Stimulated activated CD4-positive, alpha-beta T cell treated with anti-CD3 and anti-CD28 coated beads, Interleukin-15, amount 100 ng/mL, for 48 hours (primary cell): ENCODE results near the gene CCL23.
"Not testable (repeated sequence)": the region's sequence is repeated elsewhere in the genome, so short reads cannot be mapped to it uniquely, and the experiment has no call there.

Experiments
- DNase-seq, 2 donors: peaks; one replicate each; pipeline ENCODE4 v3.0.0-alpha.2; 2020; ENCODE audit warnings: low read depth in 2 of 2

Gene CCL23

DNA sequence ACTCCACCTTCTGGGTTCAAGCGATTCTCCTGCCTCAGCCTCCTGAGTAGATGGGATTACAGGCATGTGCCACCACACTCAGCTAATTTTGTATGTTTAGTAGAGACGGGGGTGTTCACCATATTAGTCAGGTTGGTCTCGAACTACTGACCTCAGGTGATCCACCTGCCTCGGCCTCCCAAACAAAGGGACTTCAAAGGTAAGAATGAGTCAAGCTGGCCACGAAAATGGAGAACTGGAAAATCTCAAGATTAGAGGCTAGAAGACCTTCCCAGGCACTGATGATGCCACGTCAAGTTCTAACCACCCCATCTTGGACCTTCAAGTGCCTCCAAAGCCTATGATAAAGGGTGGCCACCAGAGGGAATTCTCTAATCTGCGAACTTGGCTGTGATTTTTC, 15.1 kb downstream of the CCL23 start:
- DNase-seq = no peak

DNA sequence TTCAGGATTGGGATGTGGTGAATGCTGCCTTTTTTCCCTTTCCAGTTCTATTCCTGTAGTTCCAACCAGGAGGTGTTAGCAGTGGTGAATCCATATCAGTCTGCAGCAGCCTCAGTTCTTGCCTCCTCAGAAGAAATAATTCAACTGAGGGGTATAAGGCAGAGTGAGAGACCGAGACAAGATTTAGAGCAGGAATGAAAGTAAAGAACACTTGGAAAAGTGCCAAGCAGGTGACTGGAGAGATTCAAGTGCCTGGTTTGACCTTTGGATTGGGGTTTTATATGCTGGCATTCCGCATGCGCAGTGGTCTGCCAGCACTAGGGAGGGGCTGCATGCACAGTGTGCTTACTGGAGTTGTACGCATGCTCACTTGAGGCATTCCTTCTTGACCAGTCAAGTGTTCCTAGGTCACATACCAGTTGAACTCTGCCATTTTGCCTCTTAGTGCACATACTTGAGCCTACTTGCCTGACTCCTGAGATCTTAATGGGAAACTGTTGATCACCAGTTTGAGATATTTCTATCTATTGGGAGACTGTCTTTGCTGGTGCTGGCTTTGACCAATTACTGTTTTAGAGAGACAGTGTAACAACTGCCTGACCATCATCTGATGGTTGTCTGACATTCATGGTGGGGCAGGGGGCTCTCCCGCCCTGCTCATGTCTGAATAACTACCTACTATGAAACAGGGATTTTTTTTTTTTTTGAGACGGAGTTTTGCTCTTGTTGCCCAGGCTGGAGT, 15.7 kb downstream of the CCL23 start:
- DNase-seq = no peak

DNA sequence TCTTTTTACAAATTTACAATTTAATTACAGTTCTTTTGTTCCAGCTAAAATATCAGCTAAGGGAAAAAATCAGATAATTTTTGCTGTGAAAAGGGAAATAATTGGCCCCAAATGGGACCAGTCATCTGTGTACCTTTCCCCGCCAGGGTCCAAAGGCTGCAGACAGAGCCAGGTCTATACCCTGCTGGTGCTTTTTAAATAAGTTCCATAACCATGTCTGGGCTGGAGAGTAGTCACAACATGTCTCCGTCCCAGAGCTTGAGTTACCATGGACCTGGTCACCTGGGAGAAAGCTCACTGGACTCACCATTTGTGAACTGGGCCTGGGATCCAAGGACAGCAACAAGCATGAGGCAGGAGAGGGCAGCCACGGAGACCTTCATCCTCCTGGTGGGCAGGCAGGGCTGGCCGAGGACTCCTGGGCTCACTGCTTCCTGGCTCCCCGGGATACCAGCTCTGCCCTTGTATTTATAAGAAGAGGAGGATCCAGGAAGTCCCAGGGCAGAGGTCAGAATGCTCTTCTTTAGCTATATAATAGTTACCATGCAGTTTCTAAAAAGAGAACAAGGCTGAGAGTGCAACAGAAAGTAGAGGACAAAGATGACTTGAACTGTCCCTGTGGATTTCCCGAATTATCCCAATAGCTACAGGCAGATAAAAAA, 16.5 kb downstream of the CCL23 start, which contains the start of gene CCL15:
CCL15 (minus strand) TSS at position 444 of the 662 bp plus-strand sequence; CDS start at position 383, 61 bp downstream.
- no peak for DNase-seq

DNA sequence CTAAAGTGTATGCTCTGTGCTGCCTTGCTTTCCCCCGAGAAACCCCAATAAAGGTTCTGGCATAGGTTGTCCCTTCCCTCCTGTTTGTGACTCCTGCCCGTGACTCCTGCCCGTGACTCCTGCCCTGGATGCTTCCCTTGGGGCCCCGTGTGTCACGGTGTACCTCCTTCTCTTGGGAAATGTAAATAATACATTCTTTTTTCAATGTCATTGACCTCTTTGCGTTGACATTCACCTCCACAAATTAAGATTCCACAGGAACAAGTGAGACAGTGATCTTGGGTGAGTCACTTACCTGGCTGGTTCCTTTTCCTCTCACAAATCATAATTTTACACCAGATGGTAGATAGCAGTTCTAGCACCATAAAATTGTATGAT, 17.1 kb downstream of the CCL23 start:
- no peak for DNase-seq

DNA sequence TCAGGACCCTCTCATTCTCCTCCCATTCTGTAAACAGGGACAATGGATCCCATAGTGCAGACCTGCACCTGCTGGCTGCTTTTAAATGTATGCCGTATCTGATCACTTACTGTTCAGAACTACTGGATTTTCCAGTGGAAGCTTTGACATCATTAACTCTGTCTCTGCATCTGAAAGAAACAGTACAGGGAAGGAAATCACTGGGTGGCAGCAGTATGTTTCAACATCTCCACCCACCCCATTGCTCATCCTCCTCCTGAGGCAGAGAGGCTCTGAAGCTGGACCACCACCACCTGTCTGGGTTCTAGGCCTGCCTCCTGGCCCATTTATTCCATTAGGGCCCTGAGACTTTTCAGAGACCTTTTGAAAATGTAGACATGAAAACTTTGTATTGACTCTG, 19.0 kb downstream of the CCL23 start:
- no peak for DNase-seq

DNA sequence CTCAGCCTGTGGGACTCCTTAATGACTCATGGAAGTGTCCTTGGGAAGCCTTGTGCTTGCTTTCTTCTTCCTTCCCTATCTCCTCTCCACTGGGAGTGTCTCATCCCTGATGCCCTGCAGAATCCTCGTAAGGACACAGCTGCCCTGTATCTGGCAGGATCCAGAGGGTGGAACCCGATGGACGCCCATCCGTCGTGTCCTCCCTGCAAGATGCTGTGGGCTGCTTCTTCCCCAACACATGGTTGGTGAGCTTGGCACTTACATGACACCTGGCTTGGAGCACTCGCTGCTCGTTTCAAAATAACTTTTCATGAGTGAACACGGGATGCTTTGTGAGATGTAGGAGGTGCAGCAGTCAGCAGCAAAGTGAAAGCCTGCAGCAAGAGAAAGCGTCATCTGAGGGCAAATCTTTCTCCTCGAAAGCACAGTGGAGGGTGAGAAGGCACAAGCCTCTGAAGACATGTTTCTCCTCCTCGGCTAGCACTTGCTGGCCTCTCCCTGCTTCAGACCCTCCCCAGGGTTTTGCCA, 19.7 kb downstream of the CCL23 start:
- DNase-seq = no peak

DNA sequence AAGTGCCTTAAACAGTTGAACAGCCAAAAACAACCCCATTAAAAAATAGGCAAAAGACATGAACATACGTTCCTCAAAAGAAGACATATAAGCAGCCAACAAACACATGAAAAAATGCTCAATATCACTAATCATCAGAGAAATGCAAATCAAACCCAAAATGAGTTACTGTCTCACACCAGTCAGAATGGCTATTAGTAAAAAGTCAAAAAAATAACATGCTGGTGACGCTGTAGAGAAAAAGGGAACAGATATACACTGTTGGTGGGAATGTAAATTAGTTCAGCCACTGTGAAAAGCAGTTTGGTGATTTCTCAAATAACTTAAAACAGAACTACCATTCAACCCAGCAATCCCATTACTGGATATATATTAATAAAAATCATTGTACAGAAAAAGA, 22.4 kb downstream of the CCL23 start:
- DNase-seq = not testable (repeated sequence)

DNA sequence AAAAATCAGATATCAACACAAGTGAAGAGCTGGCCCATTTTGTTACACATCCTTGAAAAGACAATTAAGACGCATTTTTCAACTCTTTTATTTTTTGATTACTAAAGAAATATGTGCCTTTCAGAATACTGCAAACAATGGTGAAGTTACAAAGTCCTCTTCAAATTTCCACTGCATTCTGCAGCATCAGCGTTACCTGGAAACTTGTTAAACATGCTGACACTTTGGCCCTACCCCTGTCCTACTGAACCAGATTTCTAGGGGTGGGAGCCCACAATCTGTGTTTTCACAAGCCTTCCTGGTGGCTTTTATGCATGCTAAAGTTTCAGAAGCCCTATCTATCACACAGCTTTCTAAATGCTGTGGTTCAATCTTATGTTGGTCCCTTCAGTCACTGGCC, 26.7 kb downstream of the CCL23 start:
- no peak for DNase-seq

DNA sequence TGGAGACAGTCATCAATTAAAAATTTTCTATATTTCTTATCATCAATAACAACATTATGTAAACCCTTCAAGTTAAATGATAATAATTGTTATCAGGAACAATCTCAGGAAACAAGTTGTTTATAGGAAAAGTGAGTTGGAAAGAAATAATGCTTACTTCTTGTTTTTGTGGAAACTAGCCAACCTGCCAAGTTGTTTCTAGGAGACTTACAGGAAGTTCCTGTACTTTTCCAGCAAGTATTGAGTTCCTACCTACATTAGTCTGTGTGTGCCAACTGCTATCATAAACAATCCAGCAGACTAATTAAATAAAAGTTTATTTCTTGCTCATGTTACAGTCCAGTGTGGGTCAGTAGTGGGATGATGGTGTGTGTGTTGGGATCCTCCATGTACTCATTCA, 29.6 kb downstream of the CCL23 start:
- DNase-seq = no peak

DNA sequence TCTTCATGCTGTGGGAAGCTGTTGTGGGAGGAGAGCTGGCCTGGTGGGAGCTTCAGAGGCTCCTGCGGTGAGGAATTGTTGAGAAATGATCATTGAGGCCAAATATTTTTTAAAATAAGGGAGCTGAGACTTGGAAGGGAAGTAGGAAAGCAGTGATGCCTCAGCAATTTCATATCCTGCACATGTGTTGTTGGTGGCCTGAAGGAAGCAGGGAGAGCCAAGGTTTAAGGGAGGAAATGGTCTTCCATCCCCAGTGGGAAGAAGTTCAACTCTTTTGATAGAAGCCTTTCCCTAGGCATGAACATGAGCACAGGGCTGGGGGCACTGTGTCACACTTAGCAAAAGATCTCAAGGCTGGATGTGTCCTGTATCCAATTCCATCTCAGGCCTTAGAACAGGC, 31.1 kb downstream of the CCL23 start, which contains the start of gene CCL14:
CCL14 (minus strand) TSS at position 87 of the 400 bp plus-strand sequence; CDS start at position 7, 80 bp downstream.
- DNase-seq = no peak

DNA sequence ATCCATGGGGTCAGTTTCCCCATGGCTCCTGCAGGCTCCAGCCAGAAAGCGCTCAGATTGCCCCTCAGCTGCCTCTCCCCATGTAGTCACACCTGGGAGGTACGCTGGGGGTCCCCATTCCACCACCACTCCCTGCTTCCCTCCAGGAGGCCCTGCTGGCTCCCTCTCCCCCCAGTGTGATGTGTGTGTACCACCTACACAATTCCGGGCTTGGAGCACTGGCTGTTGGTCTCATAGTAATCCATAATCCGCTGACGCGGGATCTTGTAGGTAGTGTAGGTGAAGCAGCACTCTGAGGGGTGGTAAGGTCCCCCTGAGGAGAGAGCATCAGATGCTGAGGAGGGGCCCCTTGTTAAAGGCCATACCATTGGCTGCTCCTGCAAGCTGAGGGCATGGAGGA, 33.6 kb downstream of the CCL23 start:
- DNase-seq = no peak

DNA sequence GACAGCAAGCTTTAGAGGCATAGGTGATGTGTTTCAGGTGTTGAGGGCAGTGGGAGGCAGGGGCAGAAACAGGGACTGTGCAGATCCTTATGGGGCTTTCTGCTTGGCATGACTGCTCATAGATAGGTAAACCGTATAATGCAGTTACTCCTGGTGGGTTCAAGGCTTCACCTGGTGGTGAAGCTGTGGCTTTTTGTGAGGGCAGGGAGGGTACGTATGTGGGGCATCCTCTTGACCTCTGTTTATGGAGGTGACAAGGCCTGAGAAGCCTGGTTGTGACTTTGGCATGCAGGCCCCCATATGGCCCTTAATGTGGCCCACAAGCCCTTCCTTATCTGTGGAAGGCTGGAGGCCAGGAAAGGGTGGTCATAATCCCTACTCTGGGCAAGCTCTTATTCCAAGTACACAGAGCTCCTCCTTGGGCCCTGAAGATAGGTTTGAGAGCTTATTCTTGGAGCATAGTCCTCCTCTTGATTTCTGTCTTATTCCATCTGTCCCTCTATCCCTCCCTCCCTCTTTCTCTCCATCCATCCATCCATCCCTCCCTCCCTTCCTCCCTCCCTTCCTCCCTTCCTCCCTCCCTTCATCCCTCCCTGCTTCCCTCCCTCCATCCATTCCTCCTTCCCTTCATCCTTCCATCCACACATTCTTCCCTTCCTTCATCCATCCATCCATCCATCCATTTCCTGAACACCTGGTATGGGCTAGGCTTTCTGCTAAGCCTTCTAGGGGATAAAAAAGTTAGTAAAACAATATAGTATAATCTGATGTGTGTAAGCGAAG, 35.2 kb downstream of the CCL23 start:
- DNase-seq = no peak

DNA sequence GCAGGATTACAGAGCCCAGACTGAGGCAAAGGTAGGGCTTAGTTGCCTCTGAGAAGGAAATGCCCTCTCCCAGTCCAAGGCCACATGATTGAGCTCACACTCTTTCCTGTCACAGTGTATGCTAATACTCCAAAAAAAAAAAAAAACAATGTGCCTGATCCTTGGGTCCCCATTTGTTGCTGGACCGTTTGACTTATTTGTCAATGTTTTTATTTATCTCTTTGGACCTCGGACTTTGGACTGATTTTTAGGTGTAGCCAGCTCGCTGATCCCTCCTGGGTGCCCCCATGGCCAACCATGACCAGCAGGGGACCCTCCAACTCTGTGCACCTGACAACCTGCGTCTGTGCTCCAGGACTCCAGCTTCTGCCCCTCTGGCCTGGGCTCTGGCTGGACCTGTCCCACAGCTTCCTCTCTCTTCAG, 35.9 kb downstream of the CCL23 start:
- no peak for DNase-seq

DNA sequence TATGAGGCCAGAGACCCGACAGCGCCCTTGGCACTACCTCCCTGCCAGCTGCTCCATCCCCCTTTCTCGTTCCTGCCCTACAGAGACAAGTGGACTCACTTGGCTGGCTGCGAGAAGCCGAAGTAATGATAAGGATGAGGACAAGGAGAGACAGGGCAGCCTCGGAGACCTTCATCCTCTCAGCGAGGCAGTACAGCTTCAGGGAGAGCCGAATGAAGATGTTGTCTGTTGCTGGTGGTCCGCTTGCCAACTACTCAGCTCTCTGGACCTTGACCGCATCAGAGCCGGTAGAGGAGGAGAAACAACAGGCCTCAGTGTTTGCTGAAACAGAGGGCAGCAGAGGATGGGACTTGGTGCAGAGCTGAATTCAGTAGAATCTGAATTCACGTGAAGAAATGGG, 36.5 kb downstream of the CCL23 start, which contains the start of gene CCL16:
CCL16 (minus strand) TSS at position 252 of the 400 bp plus-strand sequence; CDS start at position 175, 77 bp downstream.
- no peak for DNase-seq

DNA sequence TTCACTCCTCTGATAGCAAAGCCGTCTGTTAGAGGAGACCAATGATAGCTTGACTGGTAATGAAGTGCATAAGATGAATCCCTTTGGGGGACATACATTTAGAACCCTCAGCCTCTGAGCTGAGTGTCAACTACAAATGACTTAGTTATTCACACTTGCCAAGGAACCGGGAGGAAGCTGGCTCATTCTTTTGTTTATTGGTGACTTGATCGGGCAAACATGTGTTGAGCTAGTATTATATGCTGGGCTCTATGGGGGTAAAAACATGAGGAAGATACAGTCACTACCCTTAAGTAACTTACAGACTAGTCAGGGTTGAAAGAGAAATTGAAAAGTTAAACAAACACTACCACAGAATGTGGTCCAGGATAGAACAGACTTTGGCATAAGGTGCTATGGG, 39.4 kb downstream of the CCL23 start:
- no peak for DNase-seq

DNA sequence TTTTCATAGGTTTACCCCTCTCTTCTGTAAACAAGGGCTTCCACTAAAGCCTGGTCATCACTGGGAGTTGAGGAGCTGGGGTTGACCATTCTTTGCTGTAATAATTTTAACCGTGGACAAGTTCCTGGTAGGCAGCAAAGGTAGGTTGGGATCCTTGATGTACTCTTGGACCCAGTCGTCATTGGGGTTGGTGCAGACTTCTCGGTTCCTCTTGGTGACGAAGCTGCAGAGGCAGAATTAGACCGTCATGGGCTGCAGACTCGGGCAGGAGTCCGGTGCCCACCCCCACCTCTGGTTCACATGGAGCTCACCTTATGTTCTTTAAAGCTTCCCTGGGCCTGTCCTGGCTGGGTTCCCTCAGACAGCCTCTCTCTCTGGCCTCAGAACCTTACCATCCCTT, 40.3 kb downstream of the CCL23 start:
- no peak for DNase-seq

DNA sequence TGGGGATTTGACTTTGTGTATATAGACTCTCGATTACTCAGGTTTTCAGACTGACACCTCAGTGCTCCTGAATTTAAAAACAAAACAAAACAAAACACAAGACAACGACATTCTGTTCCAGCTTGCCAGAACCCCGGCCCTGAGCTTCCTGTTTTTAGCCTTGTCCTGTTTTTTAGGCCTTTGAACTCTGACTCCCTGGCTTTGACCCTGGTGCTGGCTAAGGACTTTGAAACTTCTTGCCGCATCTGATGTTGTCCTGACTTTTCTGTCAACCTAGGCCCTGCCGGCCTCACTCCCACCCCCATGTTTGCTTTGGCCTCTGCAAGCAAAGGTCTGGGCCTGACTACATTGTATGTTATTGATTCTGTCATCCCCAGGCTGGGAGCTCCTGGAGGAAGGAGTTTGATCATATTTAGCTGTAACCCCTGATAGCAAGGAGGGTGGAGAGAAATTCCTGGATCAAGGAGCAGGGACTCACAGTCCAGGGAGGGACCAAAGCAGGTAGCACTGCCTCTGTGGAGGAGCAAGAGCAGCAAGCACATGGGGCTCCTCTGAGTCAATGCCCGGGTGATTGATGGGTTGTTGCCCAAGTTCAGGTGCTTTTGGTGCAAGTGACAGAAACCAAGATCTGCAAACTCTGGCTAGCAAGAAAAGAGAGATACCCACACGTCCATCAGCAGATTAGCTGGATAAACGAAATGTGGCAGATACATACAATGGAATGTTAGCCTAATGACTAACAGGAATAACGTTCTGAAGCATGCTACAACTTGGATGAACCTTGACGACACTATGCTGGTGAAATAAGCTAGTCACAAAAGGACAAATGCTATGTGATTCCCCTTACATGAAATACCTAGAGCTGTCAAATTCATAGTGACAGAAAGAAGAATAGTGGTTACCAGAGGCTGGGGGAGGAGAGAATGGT, 44.2 kb downstream of the CCL23 start:
- no peak for DNase-seq

DNA sequence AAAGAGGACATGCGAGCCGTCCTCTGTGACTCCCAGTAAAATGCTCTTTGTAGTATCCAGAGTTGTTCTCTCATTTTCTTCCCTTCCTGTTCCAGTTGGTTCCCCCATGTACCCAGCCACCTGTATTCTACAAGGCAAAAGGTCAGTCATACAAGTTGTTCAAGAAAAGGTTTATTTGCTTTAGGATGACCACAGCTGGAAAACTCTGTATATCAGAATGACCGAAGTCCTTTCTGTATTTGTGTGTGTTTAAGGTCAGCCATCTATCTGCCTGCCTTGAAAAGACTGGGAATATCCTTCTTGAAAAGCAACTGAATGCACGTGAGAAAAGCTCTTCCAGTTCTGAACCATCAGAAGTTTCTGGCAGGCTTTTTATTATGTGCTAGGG, 44.8 kb downstream of the CCL23 start:
- no peak for DNase-seq

DNA sequence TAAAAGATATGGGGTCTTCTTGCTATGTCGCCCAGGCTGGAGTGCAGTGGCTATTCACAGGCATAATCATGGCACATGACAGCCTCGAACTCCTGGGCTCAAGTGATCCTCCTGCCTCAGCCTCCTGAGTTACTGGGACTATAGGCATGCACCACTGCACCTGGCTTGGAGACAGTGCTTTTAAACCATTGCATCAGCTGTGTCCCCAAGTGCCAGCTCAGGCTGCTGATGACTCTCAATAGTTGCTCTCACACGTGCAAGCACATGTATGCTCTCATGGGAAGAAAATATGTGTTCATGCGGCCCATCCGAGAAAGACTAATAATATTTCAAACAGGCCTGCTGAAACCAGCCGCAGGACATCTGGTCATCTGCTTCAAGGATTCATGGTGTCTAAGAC, 45.2 kb downstream of the CCL23 start:
- no peak for DNase-seq

DNA sequence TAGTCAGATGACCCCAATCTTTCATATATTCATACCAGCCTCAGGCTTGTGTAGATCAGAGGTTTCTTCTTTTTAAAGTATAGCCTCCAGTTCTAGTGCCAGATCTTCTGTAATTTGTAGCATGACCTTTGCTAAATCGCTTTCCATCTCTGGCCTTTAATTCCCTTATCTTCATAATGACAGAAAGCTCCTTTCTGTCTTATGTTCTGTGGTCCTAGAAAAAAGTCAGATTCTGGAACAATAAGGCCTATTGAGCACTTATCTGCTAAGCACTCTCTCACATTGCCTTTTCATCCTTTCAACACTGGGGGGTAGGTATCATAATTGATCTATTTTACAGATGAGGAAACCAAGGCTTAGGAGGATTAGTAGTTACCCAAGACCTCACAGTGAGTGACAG, 45.7 kb downstream of the CCL23 start:
- DNase-seq = no peak
